Measurements from ENCODE around the gene THEM5.
"Not testable (repeated sequence)": the region's sequence is repeated elsewhere in the genome, so short reads cannot be mapped to it uniquely, and the experiment has no call there.

THEM5 gene, protein sequence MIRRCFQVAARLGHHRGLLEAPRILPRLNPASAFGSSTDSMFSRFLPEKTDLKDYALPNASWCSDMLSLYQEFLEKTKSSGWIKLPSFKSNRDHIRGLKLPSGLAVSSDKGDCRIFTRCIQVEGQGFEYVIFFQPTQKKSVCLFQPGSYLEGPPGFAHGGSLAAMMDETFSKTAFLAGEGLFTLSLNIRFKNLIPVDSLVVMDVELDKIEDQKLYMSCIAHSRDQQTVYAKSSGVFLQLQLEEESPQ

GRCh38 chr1:151853411-151853943, at the start of gene THEM5:
Gene THEM5, minus strand, starts transcription at chr1:151853712. Its CDS starts 147 bp downstream, at chr1:151853565.
- DNase-seq: no peak

DNA sequence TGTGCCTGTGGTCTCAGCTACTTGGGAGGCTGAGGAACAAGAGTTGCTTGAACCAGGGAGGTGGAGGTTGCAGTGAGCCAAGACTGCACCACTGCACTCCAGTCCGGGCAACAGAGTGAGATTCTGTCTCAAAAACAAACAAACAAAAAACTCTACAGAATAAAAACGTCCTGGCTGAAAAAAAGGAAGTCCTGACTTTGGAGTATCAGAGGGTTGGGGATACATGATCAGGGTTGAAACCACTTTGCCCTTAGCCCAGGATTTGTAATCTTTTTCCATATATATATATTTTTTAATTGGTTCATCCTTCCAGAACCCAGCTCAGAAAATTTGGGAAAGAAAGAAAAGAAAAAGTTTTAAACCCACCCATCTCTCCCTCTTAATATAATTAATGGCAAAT, 49.3 kb upstream of the THEM5 start:
- DNase-seq: no peak

DNA sequence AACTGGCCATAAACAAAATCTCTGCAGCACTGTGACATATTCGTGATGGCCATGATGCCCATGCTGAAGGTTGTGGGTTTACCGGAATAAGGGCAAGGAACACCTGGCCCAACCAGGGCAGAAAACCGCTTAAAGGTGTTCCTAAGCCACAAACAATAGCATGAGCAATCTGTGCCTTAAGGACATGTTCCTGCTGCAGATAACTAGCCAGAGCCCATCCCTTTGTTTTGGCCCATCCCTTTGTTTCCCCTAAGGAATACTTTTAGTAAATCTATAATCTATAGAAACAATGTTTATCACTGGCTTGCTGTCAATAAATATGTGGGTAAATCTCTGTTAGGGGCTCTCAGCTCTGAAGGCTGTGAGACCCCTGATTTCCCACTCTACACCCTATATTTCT, 47.3 kb upstream of the THEM5 start:
- DNase-seq: not testable (repeated sequence)

DNA sequence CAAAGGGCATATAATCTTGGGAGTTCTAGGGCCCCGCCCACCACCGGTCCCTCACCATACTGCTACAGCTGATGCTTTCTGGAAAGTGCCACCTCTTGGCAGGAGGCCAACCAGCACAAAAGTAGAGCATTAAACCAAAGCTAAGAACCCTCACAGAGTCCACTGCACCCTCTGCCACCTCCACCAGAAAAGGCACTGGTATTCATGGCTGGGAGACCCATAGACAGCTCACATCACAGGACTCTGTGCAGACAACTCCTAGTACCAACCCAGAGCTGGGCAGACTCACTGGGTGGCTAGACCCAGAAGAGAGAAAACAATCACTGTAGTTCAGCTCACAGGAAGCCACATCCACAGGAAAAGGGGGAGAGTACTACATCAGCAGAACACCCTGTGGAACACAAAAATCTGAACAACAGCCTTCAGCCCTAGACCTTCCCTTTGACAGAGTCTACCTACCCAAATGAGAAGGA, 45.0 kb upstream of the THEM5 start:
- no peak for DNase-seq

- no peak for DNase-seq
Measured at GRCh38 chr1:151897991-151898431, 44.5 kb upstream of the THEM5 start.

- no peak for DNase-seq
Measured at GRCh38 chr1:151893176-151893924, 39.8 kb upstream of the THEM5 start.

- DNase-seq: no peak
Measured at GRCh38 chr1:151892190-151892589, 38.7 kb upstream of the THEM5 start.

DNA sequence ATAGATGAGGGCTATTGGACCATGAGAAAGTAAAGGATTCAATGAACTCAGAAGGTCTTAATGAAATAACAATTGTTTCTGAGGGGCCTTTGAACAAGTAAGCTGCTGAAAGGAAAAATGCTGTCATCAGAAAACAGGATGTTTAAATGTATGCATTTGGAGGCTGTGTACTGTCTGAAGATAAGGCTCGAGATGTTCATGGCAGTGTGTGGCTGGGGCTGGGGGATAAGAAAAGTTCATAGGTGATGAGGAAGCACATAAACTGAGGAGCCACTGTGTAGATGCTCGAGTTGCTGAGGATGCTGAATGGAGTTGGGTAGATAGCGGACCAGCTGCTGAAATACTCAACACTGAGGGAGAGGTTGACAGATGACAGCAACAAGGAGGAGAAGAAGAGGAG, 38.0 kb upstream of the THEM5 start:
- no peak for DNase-seq

DNA sequence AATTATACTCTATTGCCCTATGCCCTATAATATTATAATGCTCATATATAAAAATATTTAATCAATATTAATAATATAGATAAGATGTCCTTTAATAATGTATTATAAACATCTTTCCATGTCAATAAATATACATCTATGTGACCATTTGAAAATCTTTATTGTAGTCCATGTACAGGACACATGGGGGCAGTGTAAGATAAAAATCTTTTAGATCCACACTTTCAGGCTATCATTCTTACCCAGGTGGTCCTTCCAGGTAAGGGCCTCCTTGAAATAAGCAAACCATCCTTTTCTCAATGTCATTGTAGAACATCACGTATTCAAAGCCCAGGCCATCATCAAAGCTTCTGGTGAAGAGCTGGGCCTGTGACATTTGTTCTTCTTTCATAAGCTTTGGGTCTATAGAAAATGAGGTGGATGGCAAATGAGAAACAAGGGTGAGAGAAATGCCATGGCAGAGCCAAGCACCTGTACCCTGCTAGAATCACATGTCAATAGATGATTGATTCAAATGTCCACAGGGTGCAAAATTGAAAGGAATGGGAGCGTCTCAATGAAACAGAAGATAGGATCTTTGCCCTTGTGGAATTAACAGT, 35.6 kb upstream of the THEM5 start:
- no peak for DNase-seq

DNA sequence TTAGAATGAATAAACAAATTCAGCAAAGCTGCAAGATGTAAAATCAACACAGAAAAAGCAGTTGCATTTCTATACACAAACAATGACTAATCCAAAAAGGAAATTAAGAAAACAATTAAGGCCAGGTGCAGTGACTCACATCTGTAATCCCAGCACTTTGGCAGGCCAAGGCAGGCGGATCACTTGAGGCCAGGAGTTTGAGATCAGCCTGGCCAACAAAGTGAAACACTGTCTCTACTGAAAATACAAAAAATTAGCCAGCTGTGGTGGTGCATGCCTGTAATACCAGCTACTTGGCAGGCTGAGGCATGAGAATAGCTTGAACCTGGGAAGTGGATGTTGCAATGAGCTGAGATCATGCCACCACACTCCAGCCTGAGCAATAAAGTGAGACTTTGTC, 33.5 kb upstream of the THEM5 start:
- no peak for DNase-seq

DNA sequence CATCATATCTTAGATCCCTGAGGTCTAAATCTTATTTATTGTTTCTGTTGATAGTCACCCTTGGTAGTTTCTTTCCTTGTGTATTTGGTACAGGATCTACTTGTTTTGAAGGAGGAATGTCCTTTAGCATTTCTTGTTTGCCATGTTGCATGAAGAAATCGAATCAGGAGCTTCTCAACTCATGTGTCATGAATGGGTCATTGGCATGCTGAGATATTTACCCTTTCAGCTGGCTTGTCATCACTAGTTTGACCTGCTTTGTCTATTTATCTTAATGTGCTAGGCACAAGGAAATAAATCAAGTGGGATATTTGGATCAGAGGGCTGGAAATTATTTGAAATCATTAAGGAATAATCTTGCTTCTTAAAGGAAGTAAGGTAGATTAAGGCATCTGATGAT, 32.0 kb upstream of the THEM5 start:
- no peak for DNase-seq

- DNase-seq: not testable (repeated sequence)
Measured at GRCh38 chr1:151884879-151885278, 31.4 kb upstream of the THEM5 start.

- DNase-seq: not testable (repeated sequence)
Measured at GRCh38 chr1:151884445-151884844, 30.9 kb upstream of the THEM5 start.

- not testable (repeated sequence) for DNase-seq
Measured at GRCh38 chr1:151883898-151884297, 30.4 kb upstream of the THEM5 start.

GRCh38 chr1:151882918-151883317, 29.4 kb upstream of the THEM5 start:
- DNase-seq: not testable (repeated sequence)

DNA sequence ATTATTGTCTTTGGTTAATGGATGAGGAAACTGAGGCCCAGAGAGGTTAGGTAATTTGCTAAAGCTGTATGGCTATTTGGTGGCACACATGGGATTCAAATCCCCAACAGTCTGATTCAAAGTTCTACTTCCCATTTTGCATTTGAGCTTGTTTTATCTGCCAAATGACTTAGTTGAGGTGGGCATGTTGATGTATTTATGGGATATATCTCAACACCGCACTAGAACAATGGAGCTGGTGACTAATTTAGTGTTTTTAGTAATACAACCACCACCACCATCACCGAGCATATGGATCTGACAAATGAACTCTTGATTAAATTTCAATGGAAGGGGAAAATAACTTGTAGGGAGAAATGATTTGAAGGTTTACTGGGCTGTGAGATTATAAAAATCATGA, 29.0 kb upstream of the THEM5 start:
- no peak for DNase-seq

- DNase-seq: no peak
Measured at GRCh38 chr1:151881479-151881878, 28.0 kb upstream of the THEM5 start.

DNA sequence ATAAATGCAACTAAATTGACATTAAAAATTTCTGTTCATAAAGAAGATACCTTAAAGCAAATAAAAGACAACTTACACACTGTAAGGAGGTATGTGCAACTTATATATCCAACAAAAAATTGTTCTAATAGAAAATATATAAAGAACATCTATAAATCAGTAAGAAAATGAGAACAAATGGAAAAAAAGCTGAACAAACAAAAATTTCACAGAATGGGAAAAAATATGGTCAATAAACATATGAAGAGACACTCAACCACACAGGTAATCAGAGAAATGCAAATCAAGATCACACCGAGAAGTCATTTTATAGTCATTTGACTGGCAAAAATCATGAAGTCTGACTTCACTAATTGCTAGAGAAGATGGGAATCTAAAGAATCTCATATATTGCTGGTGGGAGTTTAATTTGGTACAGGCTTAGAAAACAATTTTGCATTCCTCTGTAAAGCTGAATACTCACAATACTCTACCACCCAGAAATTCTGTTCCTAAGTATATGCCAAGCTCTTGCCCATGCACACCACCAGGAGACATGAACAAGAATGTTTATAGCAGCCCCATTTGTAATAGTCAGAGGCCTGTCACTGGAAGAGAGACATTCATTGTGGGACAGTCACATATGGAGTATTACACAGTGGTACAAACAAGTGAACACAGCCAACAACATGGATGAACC, 22.0 kb upstream of the THEM5 start:
- DNase-seq: no peak

DNA sequence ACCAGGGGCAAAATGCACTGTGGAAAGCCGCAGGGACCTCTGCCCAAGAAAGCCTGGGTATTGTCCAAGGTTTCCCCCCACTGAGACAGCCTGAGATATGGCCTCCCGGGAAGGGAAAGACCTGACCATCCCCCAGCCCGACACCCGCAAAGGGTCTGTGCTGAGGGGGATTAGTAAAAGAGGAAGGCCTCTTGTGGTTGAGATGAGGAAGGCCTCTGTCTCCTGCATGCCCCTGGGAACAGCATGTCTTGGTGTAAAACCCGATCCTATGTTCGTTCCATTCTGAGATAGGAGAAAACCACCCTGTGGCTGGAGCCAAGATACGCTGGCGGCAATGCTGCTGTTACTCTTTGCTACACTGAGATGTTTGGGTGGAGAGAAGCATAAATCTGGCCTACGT, 19.3 kb upstream of the THEM5 start:
- not testable (repeated sequence) for DNase-seq

DNA sequence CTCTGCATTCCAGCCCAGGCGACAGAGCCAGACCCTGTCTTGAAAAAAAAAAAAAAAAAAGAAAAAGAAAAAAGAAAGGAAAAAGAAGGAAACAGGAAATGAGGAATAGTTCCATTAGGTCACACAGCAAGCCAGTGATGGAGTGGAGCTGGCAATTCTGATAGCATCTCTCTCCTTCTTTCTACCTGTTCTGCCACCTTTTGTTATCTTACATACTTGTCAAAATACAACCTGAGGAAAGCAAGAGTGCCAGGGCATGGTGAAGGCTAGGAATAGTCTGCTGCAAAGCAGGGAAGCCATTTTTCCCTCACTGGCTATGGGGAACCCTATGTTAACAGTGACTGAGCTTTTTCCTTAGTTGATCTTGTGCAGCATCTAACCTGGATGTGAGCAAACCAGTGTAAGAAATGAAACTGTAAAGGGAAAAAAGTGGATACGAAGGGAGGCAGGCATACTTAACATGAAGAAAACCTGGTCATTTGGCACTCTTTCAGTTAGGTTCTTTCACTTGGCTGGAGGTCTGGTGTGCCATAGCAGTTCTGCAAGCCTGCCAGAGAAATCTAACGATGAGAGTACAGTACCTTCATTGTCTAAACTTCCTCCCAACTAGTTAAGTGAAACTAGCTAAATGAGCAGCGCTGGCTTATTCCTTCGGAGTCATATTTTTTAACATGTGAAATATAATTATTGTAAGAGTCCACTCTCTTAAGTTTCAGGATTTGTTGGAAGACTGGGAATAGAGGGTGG, 17.9 kb upstream of the THEM5 start:
- DNase-seq: no peak

DNA sequence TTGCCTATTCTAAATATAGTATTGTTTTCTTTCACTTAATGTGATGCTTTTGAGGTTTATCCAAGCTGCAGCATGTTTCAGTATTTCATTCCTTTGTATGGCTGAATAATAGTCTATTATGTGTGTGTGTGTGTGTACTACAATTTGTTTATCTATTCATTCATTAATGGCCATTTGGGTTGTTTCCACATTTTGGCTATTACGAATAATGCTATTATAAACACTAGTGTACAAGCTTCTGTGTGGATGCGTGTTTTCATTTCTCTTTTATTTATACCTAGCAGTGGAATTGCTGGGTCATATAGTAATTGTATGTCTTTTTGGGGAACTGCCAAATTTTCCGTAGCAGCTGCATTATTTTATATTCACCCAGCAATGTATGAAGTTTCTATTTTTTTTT, 15.0 kb upstream of the THEM5 start:
- DNase-seq: no peak

DNA sequence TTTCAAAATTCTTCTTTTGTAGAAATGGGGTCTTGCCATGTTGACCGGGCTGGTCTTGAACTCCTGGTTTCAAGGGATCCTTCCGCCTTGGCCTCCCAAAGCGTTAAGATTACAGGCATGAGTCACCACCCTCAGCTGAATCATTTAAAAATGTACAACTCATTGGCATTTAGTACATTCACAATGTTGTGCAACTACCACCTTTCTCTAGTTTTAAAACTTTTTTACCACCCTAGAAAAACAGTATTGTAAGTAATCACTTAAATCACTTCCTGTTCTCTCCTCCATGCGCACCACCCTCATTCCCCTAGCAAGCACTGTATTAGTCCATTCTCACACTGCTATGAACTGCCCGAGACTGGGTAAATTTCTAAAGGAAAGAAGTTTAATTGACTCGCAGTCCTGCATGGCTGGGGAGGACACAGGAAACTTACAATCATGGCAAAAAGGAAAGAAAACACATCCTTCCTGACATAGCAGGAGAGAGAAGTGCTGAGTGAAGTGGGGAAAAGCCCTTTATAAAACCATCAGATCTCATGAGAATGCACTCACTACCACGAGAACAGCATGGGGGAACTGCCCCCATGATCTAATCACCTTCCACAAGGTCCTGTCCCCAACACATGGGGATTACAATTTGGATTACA, 14.4 kb upstream of the THEM5 start:
- no peak for DNase-seq
